Measurements from ENCODE around the gene CAMK2A.

Gene CAMK2A

GRCh38 chr5:150315245-150315644, 25.7 kb upstream of the CAMK2A start:
- no peak for DNase-seq

GRCh38 chr5:150313921-150314716, 24.5 kb upstream of the CAMK2A start:
- no peak for DNase-seq

GRCh38 chr5:150313501-150313900, 23.9 kb upstream of the CAMK2A start:
- peak; percentile 28 for DNase-seq

GRCh38 chr5:150312518-150312917, 22.9 kb upstream of the CAMK2A start:
- DNase-seq, result no peak

GRCh38 chr5:150311015-150311692, 21.6 kb upstream of the CAMK2A start:
- no peak for DNase-seq

- no peak for DNase-seq
These were observed 20.7 kb upstream of the CAMK2A start for GRCh38 chr5:150310246-150310645.

GRCh38 chr5:150309886-150310239, 20.3 kb upstream of the CAMK2A start:
- no peak for DNase-seq

- no peak for DNase-seq
These were observed 19.7 kb upstream of the CAMK2A start for GRCh38 chr5:150309101-150309885.

GRCh38 chr5:150307617-150308426, 18.2 kb upstream of the CAMK2A start:
- no peak for DNase-seq

GRCh38 chr5:150306775-150307174, 17.2 kb upstream of the CAMK2A start:
- no peak for DNase-seq

- DNase-seq, result peak; percentile 9
These were observed 16.0 kb upstream of the CAMK2A start for GRCh38 chr5:150305557-150305956.

- no peak for DNase-seq
These were observed 15.5 kb upstream of the CAMK2A start for GRCh38 chr5:150305095-150305494.

- no peak for DNase-seq
These were observed 15.0 kb upstream of the CAMK2A start for GRCh38 chr5:150304481-150305081.

- no peak for DNase-seq
These were observed 14.2 kb upstream of the CAMK2A start for GRCh38 chr5:150303660-150304386.

GRCh38 chr5:150303070-150303615, 13.6 kb upstream of the CAMK2A start:
- DNase-seq, result no peak

GRCh38 chr5:150302301-150303069, 12.9 kb upstream of the CAMK2A start, which contains the start of gene ARSI:
ARSI (minus strand) TSS chr5:150302905; CDS start chr5:150302373, 532 bp downstream.
- DNase-seq, result no peak

GRCh38 chr5:150301901-150302300, 12.3 kb upstream of the CAMK2A start:
- DNase-seq, result no peak

GRCh38 chr5:150301170-150301505, 11.6 kb upstream of the CAMK2A start:
- DNase-seq, result no peak

- DNase-seq, result no peak
These were observed 11.1 kb upstream of the CAMK2A start for GRCh38 chr5:150300496-150301169.
